CD4-positive, alpha-beta T cell treated with Interleukin-21 for 1 hour (primary cell): ENCODE measurements around the gene RPL37.
"Not testable (repeated sequence)": the region's sequence is repeated elsewhere in the genome, so short reads cannot be mapped to it uniquely, and the experiment has no call there.

Source experiments
- DNase-seq: peaks from one replicate; pipeline ENCODE4 v3.0.0-alpha.2; 2020

RPL37 gene

DNA sequence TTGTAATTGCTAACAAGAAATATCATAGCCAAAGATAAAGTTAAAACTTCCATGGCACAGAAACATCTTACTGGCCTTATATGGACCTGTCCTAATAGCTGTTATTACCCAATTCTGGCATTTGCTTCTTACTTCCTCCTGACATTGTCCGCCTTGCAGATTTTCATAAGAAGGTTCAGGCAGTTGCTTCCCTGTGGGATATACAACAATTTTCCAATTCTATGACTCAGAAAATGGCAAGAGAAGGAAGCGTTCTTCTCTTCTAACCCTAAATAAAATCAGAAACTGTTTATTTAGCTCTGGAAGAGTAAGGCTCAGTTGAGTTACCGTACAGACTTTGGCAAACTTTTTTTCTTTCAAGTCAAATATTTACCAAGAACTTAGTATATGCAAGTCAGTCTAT, 38.5 kb downstream of the RPL37 start:
- DNase-seq, result no peak

- not testable (repeated sequence) for DNase-seq
Measured at GRCh38 chr5:40794877-40795276, 40.1 kb downstream of the RPL37 start.

DNA sequence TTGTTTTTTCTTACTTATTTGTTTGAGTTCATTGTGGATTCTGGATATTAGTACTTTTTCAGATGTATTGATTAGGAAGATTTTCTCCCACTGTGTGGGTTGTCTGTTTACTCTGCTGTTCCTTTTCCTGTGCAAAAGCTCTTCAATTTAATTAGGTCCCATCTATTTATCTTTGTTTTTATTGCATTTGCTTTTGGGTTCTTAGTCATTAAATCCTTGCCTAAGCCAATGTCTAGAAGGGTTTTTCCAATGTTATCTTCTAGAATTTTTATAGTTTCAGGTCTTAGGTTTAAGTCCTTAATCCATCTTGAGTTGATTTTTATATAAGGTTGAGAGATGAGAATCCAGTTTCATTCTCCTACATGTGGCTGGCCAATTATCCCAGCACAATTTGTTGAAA, 40.7 kb downstream of the RPL37 start:
- not testable (repeated sequence) for DNase-seq

GRCh38 chr5:40792691-40793090, 42.3 kb downstream of the RPL37 start:
- not testable (repeated sequence) for DNase-seq

- DNase-seq, result no peak
Measured at GRCh38 chr5:40791715-40792139, 43.3 kb downstream of the RPL37 start.

- DNase-seq, result no peak
Measured at GRCh38 chr5:40790947-40791593, 44.0 kb downstream of the RPL37 start.

GRCh38 chr5:40788941-40789340, 46.1 kb downstream of the RPL37 start:
- not testable (repeated sequence) for DNase-seq

DNA sequence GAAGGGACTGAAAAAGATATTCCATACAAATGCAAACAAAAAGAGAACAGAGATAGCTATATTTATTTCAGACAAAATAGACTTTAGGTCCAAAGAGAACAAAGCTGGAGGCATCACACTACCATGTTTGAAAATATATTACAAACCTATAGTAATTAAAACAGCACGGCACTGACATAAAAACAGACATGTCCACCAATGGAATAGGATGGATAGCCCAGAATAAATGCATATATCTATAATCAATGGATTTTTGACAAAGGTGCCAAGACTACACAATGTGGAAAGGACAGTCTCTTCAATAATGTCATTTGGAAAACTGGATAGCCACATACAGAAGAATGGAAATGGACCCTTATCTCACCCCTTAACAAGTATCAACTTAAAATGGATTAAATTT, 47.0 kb downstream of the RPL37 start:
- no peak for DNase-seq

GRCh38 chr5:40786664-40787063, 48.4 kb downstream of the RPL37 start:
- not testable (repeated sequence) for DNase-seq

GRCh38 chr5:40784916-40785315, 50.1 kb downstream of the RPL37 start:
- no peak for DNase-seq

- DNase-seq, result no peak
Measured at GRCh38 chr5:40784027-40784653, 50.9 kb downstream of the RPL37 start.

DNA sequence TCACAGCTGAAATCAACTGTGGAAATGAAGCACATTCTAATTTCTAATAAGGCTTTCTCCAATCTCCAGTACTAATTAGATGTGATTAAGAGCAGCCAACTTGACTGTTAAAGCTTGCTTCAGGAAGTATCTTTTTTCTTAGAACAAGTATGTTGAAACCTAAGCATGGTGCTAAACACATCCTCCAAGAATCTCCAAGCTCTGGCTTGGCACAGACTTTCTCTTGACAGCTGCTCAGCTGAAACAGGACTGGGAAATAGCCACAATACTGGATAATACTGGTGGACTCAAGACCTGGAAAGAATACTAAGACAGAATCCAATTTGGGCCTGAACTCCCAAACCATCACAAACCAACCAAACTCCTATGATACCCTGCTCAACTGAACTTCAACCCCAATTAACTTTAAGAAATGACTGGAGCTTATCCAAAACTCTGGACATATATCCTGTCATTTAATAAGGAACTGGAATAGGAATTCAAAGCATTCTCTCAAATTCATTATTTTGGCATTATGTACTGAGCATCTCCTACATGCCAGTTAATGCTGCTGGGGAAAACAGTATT, 53.1 kb downstream of the RPL37 start:
- no peak for DNase-seq

- no peak for DNase-seq
Measured at GRCh38 chr5:40780858-40781257, 54.2 kb downstream of the RPL37 start.

- no peak for DNase-seq
Measured at GRCh38 chr5:40780199-40780598, 54.8 kb downstream of the RPL37 start.

DNA sequence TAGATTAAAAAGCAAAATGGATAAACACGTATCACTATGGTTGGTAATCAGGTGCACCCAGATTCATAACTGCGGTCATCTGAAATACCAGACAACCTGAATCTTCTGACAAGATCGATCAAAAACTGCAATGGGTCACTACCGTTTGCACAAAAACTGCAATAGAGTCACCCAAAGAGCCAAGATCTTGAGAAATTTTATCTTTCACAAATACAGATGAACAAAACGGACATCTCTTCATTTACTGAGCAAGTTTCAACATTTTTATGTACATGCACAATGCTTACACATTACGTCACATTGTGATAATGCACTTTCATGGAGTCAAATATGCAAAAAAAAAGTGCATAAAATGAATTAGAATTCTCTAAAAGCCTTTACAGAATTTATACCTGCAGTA, 55.5 kb downstream of the RPL37 start:
- DNase-seq, result no peak

DNA sequence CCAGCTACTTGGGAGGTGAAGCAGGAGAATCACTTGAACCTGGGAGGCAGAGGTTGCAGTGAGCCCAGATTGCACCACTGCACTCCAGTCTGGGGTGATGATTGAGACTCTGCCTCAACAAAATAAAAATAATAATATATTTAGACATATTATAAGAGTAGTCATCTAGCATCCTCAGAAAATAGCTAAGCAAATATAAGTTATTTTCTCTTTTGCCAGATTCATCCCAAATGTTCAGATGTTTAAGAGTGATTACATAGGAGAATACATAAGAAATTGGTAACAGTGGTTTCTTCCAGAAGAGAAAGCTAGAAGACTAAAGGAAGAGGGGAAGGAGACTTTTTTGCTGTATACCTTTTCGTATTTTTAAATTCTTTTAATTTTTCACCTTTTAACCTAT, 56.9 kb downstream of the RPL37 start:
- no peak for DNase-seq

- no peak for DNase-seq
Measured at GRCh38 chr5:40776658-40776977, 58.4 kb downstream of the RPL37 start.

DNA sequence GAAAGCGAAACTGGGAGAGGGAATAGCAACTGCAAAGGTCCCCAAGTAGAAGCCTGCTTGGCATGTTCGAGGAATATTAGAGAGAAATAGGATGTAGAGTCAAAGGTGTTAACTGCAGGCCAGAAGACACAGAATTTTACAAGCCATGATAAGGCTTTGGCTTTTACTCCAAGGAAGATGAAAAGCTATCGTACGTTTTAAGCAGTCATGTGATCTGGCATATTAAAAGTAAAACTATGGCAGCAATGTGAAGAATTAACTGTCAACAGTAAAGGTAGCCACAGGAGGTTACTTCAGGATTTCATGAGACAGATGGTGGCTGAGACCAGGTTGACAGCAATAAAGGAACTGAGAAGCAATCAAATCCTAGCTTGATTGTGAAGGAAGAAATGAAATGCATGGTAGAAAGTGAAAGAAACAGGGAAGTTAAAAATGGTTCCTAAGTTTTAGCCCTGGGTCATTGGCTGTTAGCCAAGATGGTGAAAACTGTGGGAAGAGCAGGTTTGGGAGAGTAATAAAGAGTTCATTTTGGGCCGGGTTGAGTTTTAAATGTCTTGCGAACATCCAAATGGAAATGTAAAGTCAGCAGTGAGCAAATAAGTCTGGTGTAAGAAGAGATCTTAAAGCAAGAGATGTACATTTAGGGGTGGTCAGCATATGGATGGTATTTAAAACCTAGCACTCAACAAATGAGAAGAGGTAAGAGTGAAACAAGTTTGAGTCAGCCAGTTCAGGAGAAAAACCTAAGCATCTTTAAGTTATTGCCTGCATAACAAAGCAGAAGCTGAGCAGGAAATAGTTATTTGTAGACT, 59.0 kb downstream of the RPL37 start:
- DNase-seq, result no peak
